Endothelial cell of umbilical vein (primary cell): ENCODE data around the gene DDIT4. TPM values are rescaled to one million over a fixed set of nuclear protein-coding genes. Genes with fewer than 3 reads are reported as not detected.
A peak's percentile ranks its signal among the peaks of the same experiment; 100 is the strongest.

Experiments
- BruUV-seq: library from RNA; stranded (reverse); fragments of 400-500 nt; replicated peaks from 2 replicates; lab custom pipeline; 2021; lab: Mats Ljungman, UMichigan
- CTCF ChIA-PET: fragments of 300-600, 350-600 bp; sonication (Branson Sonifier 250); formaldehyde crosslinking; loops from one replicate; lab custom pipeline; 2021; ENCODE audit warnings: antibody characterized with exemption, inconsistent platforms; lab: Charles Lee
- POLR2A ChIA-PET: fragments of 300-600, 350-600 bp; sonication (Branson Sonifier 250); formaldehyde crosslinking; loops from one replicate; lab custom pipeline; 2021; ENCODE audit warnings: antibody characterized with exemption, inconsistent platforms; lab: Charles Lee
- DNase-seq: peaks from one replicate; pipeline ENCODE4 v3.0.0-alpha.2; 2011; ENCODE audit warnings: low read depth, low spot score
- FAIRE-seq: peaks from 2 replicates; lab custom pipeline; 2011; peaks lifted over from hg19 to GRCh38; lab: Jason Lieb, UNC
- H2AFZ ChIP-seq: 2 replicates; pipeline ENCODE4 v1.6.0; 2012; ENCODE audit warnings: low read depth, low read length, control low read depth, inconsistent platforms
- H3K27ac ChIP-seq: 2 replicates; pipeline ENCODE4 v1.5.1; 2011; ENCODE audit warnings: low read depth, mild to moderate bottlenecking, control low read depth, low read length, moderate library complexity; ENCODE audit not compliant: insufficient read depth
- H3K27me3 ChIP-seq, 2 experiments: 2 replicates each; pipeline versions ENCODE4 v1.6.0 to v1.6.1; 2011; ENCODE audit warnings: low read length in 2 of 2, mixed read lengths in 1 of 2; ENCODE audit not compliant: control insufficient read depth in 2 of 2, insufficient read depth in 2 of 2
- H3K36me3 ChIP-seq, 2 experiments: 2 replicates in 1 of 2; 3 replicates in 1 of 2; pipeline ENCODE4 v1.5.1; 2011; ENCODE audit warnings: low read length in 2 of 2, mild to moderate bottlenecking in 1 of 2, moderate library complexity in 1 of 2; ENCODE audit not compliant: control insufficient read depth in 2 of 2, insufficient read depth in 2 of 2; ENCODE audit errors: extremely low read depth in 1 of 2
- H3K4me1 ChIP-seq: 3 replicates; pipeline ENCODE4 v1.5.1; 2011; ENCODE audit warnings: mild to moderate bottlenecking, low read length; ENCODE audit not compliant: control insufficient read depth, insufficient read depth; ENCODE audit errors: extremely low read depth
- H3K4me2 ChIP-seq: 2 replicates; pipeline ENCODE4 v1.6.1; 2011; ENCODE audit warnings: low read length, control low read depth, mixed read lengths; ENCODE audit not compliant: insufficient read depth
- H3K4me3 ChIP-seq, 3 experiments: fragments of 200-600 bp in 1 of 3; sonication (generic), shearing (Covaris generic) in 1 of 3; replicated peaks in 1 of 3; 2 replicates each; pipeline ENCODE4 v1.5.1; 2011 to 2016; ENCODE audit warnings: control low read depth in 3 of 3, low read length in 3 of 3, mild to moderate bottlenecking in 2 of 3, inconsistent platforms in 1 of 3, low read depth in 1 of 3, moderate library complexity in 1 of 3; ENCODE audit not compliant: insufficient read depth in 1 of 3
- H3K79me2 ChIP-seq: 2 replicates; pipeline ENCODE4 v1.6.0; 2012; ENCODE audit warnings: low read length, inconsistent platforms; ENCODE audit not compliant: control insufficient read depth, insufficient read depth
- H3K9ac ChIP-seq: replicated peaks from 2 replicates; pipeline ENCODE3; 2011; ENCODE audit warnings: low read length, control low read depth; ENCODE audit not compliant: insufficient read depth; ENCODE audit errors: extremely low read depth
- H3K9me1 ChIP-seq: replicated peaks from 3 replicates; pipeline ENCODE4 v1.6.0; 2011; ENCODE audit warnings: mild to moderate bottlenecking, low read length; ENCODE audit not compliant: control insufficient read depth, insufficient read depth; ENCODE audit errors: extremely low read depth
- H3K9me3 ChIP-seq: replicated peaks from 2 replicates; pipeline ENCODE4 v1.5.1; 2012; ENCODE audit warnings: low read length, inconsistent platforms; ENCODE audit not compliant: control insufficient read depth, insufficient read depth
- H4K20me1 ChIP-seq: replicated peaks from 2 replicates; pipeline ENCODE3; 2011; ENCODE audit warnings: mild to moderate bottlenecking, low read length; ENCODE audit not compliant: control insufficient read depth, insufficient read depth; ENCODE audit errors: extremely low read depth
- CTCF ChIP-seq, 2 donors: IDR thresholded peaks; 1 replicate in 1 of 2; 2 replicates in 1 of 2; pipeline ENCODE4 v1.5.1; 2011; ENCODE audit warnings: low read length in 2 of 2, mild to moderate bottlenecking in 2 of 2, moderate library complexity in 2 of 2, control low read depth in 1 of 2, inconsistent platforms in 1 of 2, low read depth in 1 of 2; ENCODE audit not compliant: insufficient read depth in 1 of 2; ENCODE audit errors: extremely low read depth in 1 of 2
- EZH2 ChIP-seq: IDR thresholded peaks from 2 replicates; pipeline ENCODE4 v1.6.1; 2012; ENCODE audit warnings: borderline replicate concordance, low read depth, mild to moderate bottlenecking, moderate library complexity, low read length, inconsistent platforms; ENCODE audit not compliant: severe bottlenecking
- FOS ChIP-seq: IDR thresholded peaks from 2 replicates; pipeline ENCODE4 v1.6.1; 2011; ENCODE audit warnings: mild to moderate bottlenecking, low read length, moderate library complexity, borderline replicate concordance; ENCODE audit not compliant: insufficient read depth
- GATA2 ChIP-seq: IDR thresholded peaks from 2 replicates; pipeline ENCODE4 v1.7.0; 2011; ENCODE audit warnings: low read depth, mild to moderate bottlenecking, moderate library complexity, mixed read lengths, low read length; ENCODE audit not compliant: insufficient read length, insufficient read depth
- JUN ChIP-seq: IDR thresholded peaks from 2 replicates; pipeline ENCODE4 v1.6.1; 2011; ENCODE audit warnings: borderline replicate concordance, low read depth; ENCODE audit not compliant: insufficient read length, insufficient read depth
- MAX ChIP-seq: IDR thresholded peaks from 2 replicates; pipeline ENCODE4 v1.6.1; 2011; ENCODE audit not compliant: insufficient read depth, insufficient read length
- MYC ChIP-seq: IDR thresholded peaks from one replicate; pipeline ENCODE4 v1.6.1; 2011; ENCODE audit warnings: mild to moderate bottlenecking, low read depth, low read length
- POLR2A ChIP-seq: IDR thresholded peaks from 2 replicates; pipeline ENCODE4 v1.6.1; 2012; ENCODE audit warnings: low read depth, mild to moderate bottlenecking, control low read depth, low read length
- POLR2AphosphoS5 ChIP-seq: IDR thresholded peaks from 2 replicates; pipeline ENCODE4 v1.6.1; 2012; ENCODE audit warnings: low read depth, mild to moderate bottlenecking, control low read depth, low read length, moderate library complexity; ENCODE audit not compliant: insufficient read depth
- dilution Hi-C: fragments of 300-500 bp; cut with MboI; formaldehyde crosslinking; loops from one replicate; pipeline ENCODE4 v1.15.0; 2019; ENCODE audit warnings: low sequenced_read_pairs; ENCODE audit not compliant: extremely low pct_ligation_motif_present
- intact Hi-C: fragments of 100-400 bp; cut with micrococcal nuclease; formaldehyde crosslinking; loops from one replicate; pipeline ENCODE4 v1.10.0; 2022
- polyA plus RNA-seq, 4 experiments: library from polyadenylated mRNA; depleted of rRNA in 3 of 4; stranded (reverse) in 3 of 4; unstranded in 1 of 4; fragments of >200 nt; gene quantifications; 2 replicates each; pipeline versions ENCODE4 v1.2.1 to v1.2.3, GENCODE V29; 2011 to 2012; ENCODE audit warnings: missing spikeins in 1 of 4
- total RNA-seq: library from RNA; stranded (reverse); gene quantifications from 2 replicates; pipeline ENCODE4 v1.2.3, GENCODE V29; 2021

Gene DDIT4
- total and polyA plus RNA-seq, 2 donors (not counting 3 experiments of a cell fraction or from before 2014, with no cell fraction given): 60.4 to 65.3 TPM

DNA sequence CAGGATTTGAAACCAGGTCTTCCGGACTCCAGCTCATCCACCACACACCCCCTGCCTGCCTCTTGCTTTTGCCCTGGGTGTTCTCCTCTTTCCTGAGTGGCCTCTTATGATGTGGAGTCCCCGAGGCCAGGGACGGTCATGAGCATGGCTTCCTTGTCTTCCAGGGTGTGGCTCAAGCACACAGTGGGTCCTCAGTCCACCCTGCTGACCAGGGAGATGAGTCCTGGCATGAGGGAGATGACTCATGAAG, 48.2 kb downstream of the DDIT4 start:
- no peak overlapping the region for H3K4me3 ChIP-seq
- POLR2A ChIA-PET: interaction anchor here (2.6 to 5.6 kb wide), 2 partner anchors 25 to 46 kb away, joined by 9 to 59 read pairs; partner anchors contain the start of gene DDIT4
- no peaks in the 10 kb centered on the region for H3K27me3 ChIP-seq
- H3K4me2 ChIP-seq: no peak overlapping the region
- H3K9ac ChIP-seq: no peak overlapping the region
- CTCF ChIA-PET: interaction anchor here (0.7 to 5.4 kb wide), 5 partner anchors 13 to 426 kb away, joined by 3 to 72 read pairs (median 3); partner anchors contain the start of genes ASCC1 and DDIT4
- H3K4me1 ChIP-seq: peaks cover 60% of the 10 kb centered on the region
- no TSS peak for BruUV-seq
- no peak overlapping the region for H2AFZ ChIP-seq
- H3K9me3 ChIP-seq: no peaks in the 10 kb centered on the region
- FAIRE-seq (no peak), DNase-seq (no peak)
- intact Hi-C loops (no loop called here), dilution Hi-C loops (no loop called here)
- TF ChIP-seq GATA2: no peak
- TF ChIP-seq EZH2: no peak
- no peak for TF ChIP-seq POLR2AphosphoS5
- TF ChIP-seq JUN: no peak
- no peak for TF ChIP-seq POLR2A
- TF ChIP-seq MYC: no peak
- TF ChIP-seq FOS: no peak
- TF ChIP-seq CTCF (IDR thresholded peaks at IDR 0.05; ENCODE audit: extremely low read depth in 1 of 2, insufficient read depth in 1 of 2, low read depth in 1 of 2, low read length in 2 of 2): no peak
- no peak for TF ChIP-seq MAX
- no peaks in the 10 kb centered on the region for H4K20me1 ChIP-seq
- no peaks in the 10 kb centered on the region for H3K79me2 ChIP-seq
- H3K36me3 ChIP-seq: no peaks in the 10 kb centered on the region
- H3K27ac ChIP-seq: peak overlapping the region; percentile 100
- H3K9me1 ChIP-seq: no peaks in the 10 kb centered on the region
